Progenitor cell of endocrine pancreas (in vitro differentiated cells): Measurements from ENCODE around the gene TDRD1. TPM values are rescaled to one million over a fixed set of nuclear protein-coding genes. Genes with fewer than 3 reads are reported as not detected.

Experiments used
- DNase-seq: peaks from one replicate; pipeline ENCODE4 v3.0.0; 2021; ENCODE audit warnings: low spot score; ENCODE audit not compliant: unreplicated experiment
- H3K27ac Mint-ChIP-seq: 2 replicates; pipeline ENCODE4 v1.8.0; 2021; ENCODE audit warnings: mild to moderate bottlenecking, moderate library complexity, mixed read lengths
- H3K27me3 Mint-ChIP-seq: 2 replicates; pipeline ENCODE4 v1.8.0; 2021; ENCODE audit warnings: mixed read lengths
- H3K36me3 Mint-ChIP-seq: 2 replicates; pipeline ENCODE4 v1.8.0; 2022; ENCODE audit warnings: mixed read lengths; ENCODE audit not compliant: insufficient read depth
- H3K4me1 Mint-ChIP-seq: 2 replicates; pipeline ENCODE4 v1.8.0; 2021; ENCODE audit warnings: low read depth, mixed read lengths
- H3K4me3 Mint-ChIP-seq: 2 replicates; pipeline ENCODE4 v1.8.0; 2021; ENCODE audit warnings: low read depth, mild to moderate bottlenecking, moderate library complexity, mixed read lengths
- H3K9me3 Mint-ChIP-seq: 2 replicates; pipeline ENCODE4 v1.8.0; 2021; ENCODE audit warnings: low read depth, mixed read lengths
- total RNA-seq: library from RNA; stranded (reverse); gene quantifications from 2 replicates; pipeline ENCODE4 v1.2.1, GENCODE V29; 2021
- TF ChIP-seq, protein P1 (sequence below): fragments of 200-600 bp; sonication (generic); IDR thresholded peaks from one replicate; pipeline ENCODE4 v1.5.0; 2021; ENCODE audit warnings: antibody characterized with exemption, mild to moderate bottlenecking; ENCODE audit not compliant: unreplicated experiment

The TDRD1 gene
- total RNA-seq, 1 donor from 2014 or later: not detected

- Mint-ChIP-seq H3K4me1 (no peaks in the 10 kb centered on the region), H3K27ac (no peak overlapping the region), H3K36me3 (no peaks in the 10 kb centered on the region), H3K27me3 (no peaks in the 10 kb centered on the region), H3K9me3 (no peaks in the 10 kb centered on the region), H3K4me3 (no peak overlapping the region)
- TF ChIP-seq, protein P1, sequence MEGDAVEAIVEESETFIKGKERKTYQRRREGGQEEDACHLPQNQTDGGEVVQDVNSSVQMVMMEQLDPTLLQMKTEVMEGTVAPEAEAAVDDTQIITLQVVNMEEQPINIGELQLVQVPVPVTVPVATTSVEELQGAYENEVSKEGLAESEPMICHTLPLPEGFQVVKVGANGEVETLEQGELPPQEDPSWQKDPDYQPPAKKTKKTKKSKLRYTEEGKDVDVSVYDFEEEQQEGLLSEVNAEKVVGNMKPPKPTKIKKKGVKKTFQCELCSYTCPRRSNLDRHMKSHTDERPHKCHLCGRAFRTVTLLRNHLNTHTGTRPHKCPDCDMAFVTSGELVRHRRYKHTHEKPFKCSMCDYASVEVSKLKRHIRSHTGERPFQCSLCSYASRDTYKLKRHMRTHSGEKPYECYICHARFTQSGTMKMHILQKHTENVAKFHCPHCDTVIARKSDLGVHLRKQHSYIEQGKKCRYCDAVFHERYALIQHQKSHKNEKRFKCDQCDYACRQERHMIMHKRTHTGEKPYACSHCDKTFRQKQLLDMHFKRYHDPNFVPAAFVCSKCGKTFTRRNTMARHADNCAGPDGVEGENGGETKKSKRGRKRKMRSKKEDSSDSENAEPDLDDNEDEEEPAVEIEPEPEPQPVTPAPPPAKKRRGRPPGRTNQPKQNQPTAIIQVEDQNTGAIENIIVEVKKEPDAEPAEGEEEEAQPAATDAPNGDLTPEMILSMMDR: no peak
- DNase-seq: no peak
Observed at GRCh38 chr10:114208351-114208750, 29.2 kb downstream of the TDRD1 start.

DNA sequence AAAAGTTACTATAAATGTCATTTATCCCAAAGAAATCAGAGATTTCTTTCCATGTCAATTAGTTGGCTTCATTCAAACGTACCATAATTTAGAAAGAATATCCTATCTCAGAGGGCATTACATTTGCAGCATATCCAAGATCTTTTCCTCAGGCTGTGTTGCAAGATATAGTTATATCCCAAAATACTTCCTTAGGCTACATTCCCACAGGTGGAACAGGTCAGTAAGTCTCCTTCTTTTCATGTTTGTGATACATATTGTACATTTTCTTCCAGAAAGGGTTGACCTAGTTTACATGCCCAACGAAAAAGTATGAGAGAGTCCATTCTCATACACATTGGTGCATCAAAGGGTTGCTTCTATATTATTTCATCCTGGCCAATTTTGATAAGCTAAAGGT lies 33.0 kb downstream of the TDRD1 start:
- no peak for DNase-seq
- no peaks in the 10 kb centered on the region for H3K4me1 Mint-ChIP-seq
- TF ChIP-seq, protein P1: no peak
- H3K9me3 Mint-ChIP-seq: no peaks in the 10 kb centered on the region
- H3K27ac Mint-ChIP-seq: no peak overlapping the region
- H3K4me3 Mint-ChIP-seq: no peak overlapping the region
- no peaks in the 10 kb centered on the region for H3K36me3 Mint-ChIP-seq
- peaks cover 7% of the 10 kb centered on the region for H3K27me3 Mint-ChIP-seq

GRCh38 chr10:114215033-114215432 lies 35.9 kb downstream of the TDRD1 start:
- H3K27me3 Mint-ChIP-seq: peaks cover 7% of the 10 kb centered on the region
- TF ChIP-seq, protein P1: no peak
- no peaks in the 10 kb centered on the region for H3K4me1 Mint-ChIP-seq
- no peaks in the 10 kb centered on the region for H3K9me3 Mint-ChIP-seq
- H3K4me3 Mint-ChIP-seq: no peak overlapping the region
- DNase-seq: no peak
- no peaks in the 10 kb centered on the region for H3K36me3 Mint-ChIP-seq
- no peak overlapping the region for H3K27ac Mint-ChIP-seq

DNA sequence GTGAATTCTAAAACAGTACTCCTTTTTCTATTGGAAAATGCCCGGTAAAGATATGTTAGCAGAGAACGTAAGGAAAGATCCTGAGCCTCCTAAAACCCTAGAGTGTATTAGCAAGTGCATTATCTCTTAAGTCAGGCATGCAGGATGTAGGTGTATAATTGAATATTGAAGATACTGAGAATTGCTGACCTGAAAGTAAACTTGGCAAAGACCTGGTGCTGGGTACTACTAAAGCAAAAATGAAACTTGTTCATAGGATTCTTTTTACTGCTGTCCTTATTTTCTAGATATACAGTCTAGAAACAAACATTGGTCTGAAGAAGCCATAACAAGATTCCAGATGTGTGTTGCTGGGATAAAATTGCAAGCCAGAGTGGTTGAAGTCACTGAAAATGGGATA lies 41.1 kb downstream of the TDRD1 start:
- no peaks in the 10 kb centered on the region for H3K36me3 Mint-ChIP-seq
- TF ChIP-seq, protein P1: no peak
- no peaks in the 10 kb centered on the region for H3K9me3 Mint-ChIP-seq
- H3K27ac Mint-ChIP-seq: no peak overlapping the region
- no peaks in the 10 kb centered on the region for H3K4me1 Mint-ChIP-seq
- no peak for DNase-seq
- peaks cover 24% of the 10 kb centered on the region for H3K27me3 Mint-ChIP-seq
- H3K4me3 Mint-ChIP-seq: no peak overlapping the region

DNA sequence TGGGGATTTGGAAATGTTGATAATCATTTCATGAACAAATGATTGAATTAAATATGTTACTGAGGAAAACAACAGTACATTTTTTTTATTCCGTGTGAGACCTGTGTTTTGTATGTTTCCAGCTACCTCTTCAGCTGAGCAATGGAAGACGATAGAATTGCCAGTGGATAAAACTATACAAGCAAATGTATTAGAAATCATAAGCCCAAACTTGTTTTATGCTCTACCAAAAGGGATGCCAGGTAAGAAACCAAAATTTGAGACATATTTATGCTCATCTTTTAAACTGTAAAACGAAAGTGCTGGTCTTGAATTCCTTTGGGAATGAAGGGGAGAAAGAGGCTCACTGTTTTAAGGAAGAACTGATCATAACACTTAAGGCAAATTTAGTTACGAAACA lies 42.1 kb downstream of the TDRD1 start:
- H3K4me1 Mint-ChIP-seq: no peaks in the 10 kb centered on the region
- no peak for DNase-seq
- H3K27ac Mint-ChIP-seq: no peak overlapping the region
- H3K36me3 Mint-ChIP-seq: no peaks in the 10 kb centered on the region
- peaks cover 26% of the 10 kb centered on the region for H3K27me3 Mint-ChIP-seq
- H3K9me3 Mint-ChIP-seq: no peaks in the 10 kb centered on the region
- TF ChIP-seq, protein P1: no peak
- no peak overlapping the region for H3K4me3 Mint-ChIP-seq
